Upper lobe of right lung (tissue), 1 donor: ENCODE data around the gene ANKRD18A. TPM values are rescaled to one million over a fixed set of nuclear protein-coding genes. Genes with fewer than 3 reads are reported as not detected.

Source experiments
- ATAC-seq: fragments of 200-7000 bp; cut with Tn5 transposase; one replicate; pipeline ENCODE4 v1.9.1; 2020; ENCODE audit warnings: mild to moderate bottlenecking, moderate library complexity
- DNase-seq: peaks from one replicate; pipeline ENCODE4 v3.0.0-alpha.2; 2020
- H3K27ac ChIP-seq: fragments of 200-600 bp; one replicate; pipeline ENCODE4 v1.8.0; 2022
- H3K27me3 ChIP-seq: fragments of 200-600 bp; one replicate; pipeline ENCODE4 v1.8.0; 2022; ENCODE audit warnings: mild to moderate bottlenecking
- H3K36me3 ChIP-seq: fragments of 200-600 bp; one replicate; pipeline ENCODE4 v1.8.0; 2022
- H3K4me1 ChIP-seq: fragments of 200-600 bp; one replicate; pipeline ENCODE4 v1.8.0; 2022
- H3K4me3 ChIP-seq: fragments of 200-600 bp; one replicate; pipeline ENCODE4 v1.8.0; 2022; ENCODE audit warnings: mild to moderate bottlenecking
- H3K9me3 ChIP-seq: fragments of 200-600 bp; one replicate; pipeline ENCODE4 v1.8.0; 2022
- CTCF ChIP-seq: fragments of 200-600 bp; IDR thresholded peaks from one replicate; pipeline ENCODE4 v1.8.0; 2022; ENCODE audit warnings: antibody characterized with exemption
- intact Hi-C: fragments of 100-400 bp; cut with DNase I; formaldehyde crosslinking; loops from one replicate; pipeline ENCODE4 v1.11.0; 2022
- total RNA-seq: library from RNA; stranded (reverse); fragmentation: NEBNext Ultra II Directional; extraction: Animal tissue kit (Norgen Biotek cat#: 25700); gene quantifications from one replicate; pipeline ENCODE4 v1.2.1, GENCODE V29; 2021
- donor health status: DM: no; HTN: yes; CAD: no; lungs with severe emphysema.

The ANKRD18A gene
- total RNA-seq, 1 donor from 2014 or later: 1.0 TPM

- Histone ChIP-seq H3K36me3 (no peaks in the 10 kb centered on the region), H3K4me3 (no peak overlapping the region), H3K9me3 (no peaks in the 10 kb centered on the region), H3K27ac (no peak overlapping the region), H3K27me3 (no peaks in the 10 kb centered on the region), H3K4me1 (no peaks in the 10 kb centered on the region)
- DNase-seq (no peak), ATAC-seq (no peak)
- intact Hi-C loops: no loop called here
- TF ChIP-seq CTCF: no peak
Measured at GRCh38 chr9:38527503-38527902, 92.9 kb downstream of the ANKRD18A start.

- intact Hi-C loops: no loop called here
- Histone ChIP-seq H3K4me1 (no peaks in the 10 kb centered on the region), H3K27me3 (no peaks in the 10 kb centered on the region), H3K36me3 (no peaks in the 10 kb centered on the region), H3K4me3 (no peak overlapping the region), H3K27ac (no peak overlapping the region), H3K9me3 (no peaks in the 10 kb centered on the region)
- ATAC-seq (no peak), DNase-seq (no peak)
- TF ChIP-seq CTCF: no peak
Measured at GRCh38 chr9:38526591-38526990, 93.8 kb downstream of the ANKRD18A start.

- Histone ChIP-seq H3K4me1 (no peaks in the 10 kb centered on the region), H3K36me3 (no peaks in the 10 kb centered on the region), H3K9me3 (no peaks in the 10 kb centered on the region), H3K27me3 (no peaks in the 10 kb centered on the region), H3K27ac (no peak overlapping the region), H3K4me3 (no peak overlapping the region)
- TF ChIP-seq CTCF: no peak
- DNase-seq: no peak
- ATAC-seq: no peak
- intact Hi-C loops: no loop called here
Measured at GRCh38 chr9:38523121-38523520, 97.3 kb downstream of the ANKRD18A start.

GRCh38 chr9:38521762-38522161 lies 98.6 kb downstream of the ANKRD18A start:
- Histone ChIP-seq H3K4me3 (no peak overlapping the region), H3K27ac (no peak overlapping the region), H3K27me3 (no peaks in the 10 kb centered on the region), H3K36me3 (no peaks in the 10 kb centered on the region), H3K4me1 (no peaks in the 10 kb centered on the region), H3K9me3 (no peaks in the 10 kb centered on the region)
- TF ChIP-seq CTCF: no peak
- intact Hi-C loops: no loop called here
- DNase-seq (no peak), ATAC-seq (no peak)

Other genes with a start within 250 kb of the ANKRD18A start
- gene ALDH1B1, start 227.9 kb downstream of the ANKRD18A start, total RNA-seq: 13.7 TPM
- gene IGFBPL1, start 196.1 kb downstream of the ANKRD18A start, total RNA-seq: 0.87 TPM
- gene FAM240B, start 99.5 kb upstream of the ANKRD18A start, total RNA-seq: not detected